GM23338 (cell line): ENCODE data around the gene CABP4.

Experiments used
- CREB1 ChIP-seq: fragments of 250-450 bp; sonication (Bioruptor Pico); IDR thresholded peaks from 2 replicates; pipeline ENCODE4 v1.5.0; 2020; ENCODE audit warnings: low read depth, mild to moderate bottlenecking, moderate library complexity
- CTCF ChIP-seq, 2 experiments: fragments of 200-600 bp in 1 of 2; sonication (generic) in 1 of 2; conservative IDR thresholded peaks; 2 replicates each; pipeline versions ENCODE4 v1.5.1 to v1.6.1; 2016 to 2017; ENCODE audit warnings: antibody characterized with exemption in 2 of 2, low read depth in 2 of 2, mild to moderate bottlenecking in 2 of 2, moderate library complexity in 1 of 2
- EZH2 ChIP-seq: fragments of 200-600 bp; sonication (generic); IDR thresholded peaks from one replicate; pipeline ENCODE4 v1.8.0; 2017; ENCODE audit warnings: antibody characterized with exemption, mild to moderate bottlenecking, low read depth; ENCODE audit not compliant: unreplicated experiment
- EZH2phosphoT487 ChIP-seq: fragments of 200-600 bp; sonication (generic); IDR thresholded peaks from one replicate; pipeline ENCODE4 v1.8.1; 2018; ENCODE audit warnings: antibody characterized with exemption; ENCODE audit not compliant: unreplicated experiment
- JUNB ChIP-seq: IDR thresholded peaks from one replicate; pipeline ENCODE4 v1.6.1; 2016; ENCODE audit warnings: antibody characterized with exemption; ENCODE audit not compliant: unreplicated experiment
- NANOG ChIP-seq: IDR thresholded peaks from 2 replicates; pipeline ENCODE4 v1.6.1; 2016; ENCODE audit warnings: antibody characterized with exemption, borderline replicate concordance
- POLR2AphosphoS5 ChIP-seq: IDR thresholded peaks from 2 replicates; pipeline ENCODE4 v1.6.1; 2016; ENCODE audit warnings: antibody characterized with exemption, low read depth
- STAT1 ChIP-seq: IDR thresholded peaks from one replicate; pipeline ENCODE4 v1.6.1; 2016; ENCODE audit warnings: antibody characterized with exemption; ENCODE audit not compliant: unreplicated experiment
- TF ChIP-seq, protein P1 (sequence below): IDR thresholded peaks from 2 replicates; pipeline ENCODE4 v1.6.1; 2016; ENCODE audit warnings: antibody characterized with exemption
- TF ChIP-seq, protein P2 (sequence below): IDR thresholded peaks from one replicate; pipeline ENCODE4 v1.6.1; 2018; ENCODE audit warnings: antibody characterized with exemption; ENCODE audit not compliant: unreplicated experiment

- TF ChIP-seq CTCF (conservative IDR thresholded peaks at IDR 0.05; ENCODE audit: low read depth in 2 of 2): no peak
- TF ChIP-seq EZH2: no peak
- no peak for TF ChIP-seq POLR2AphosphoS5
- no peak for TF ChIP-seq EZH2phosphoT487
- no peak for TF ChIP-seq CREB1
- TF ChIP-seq, protein P1, sequence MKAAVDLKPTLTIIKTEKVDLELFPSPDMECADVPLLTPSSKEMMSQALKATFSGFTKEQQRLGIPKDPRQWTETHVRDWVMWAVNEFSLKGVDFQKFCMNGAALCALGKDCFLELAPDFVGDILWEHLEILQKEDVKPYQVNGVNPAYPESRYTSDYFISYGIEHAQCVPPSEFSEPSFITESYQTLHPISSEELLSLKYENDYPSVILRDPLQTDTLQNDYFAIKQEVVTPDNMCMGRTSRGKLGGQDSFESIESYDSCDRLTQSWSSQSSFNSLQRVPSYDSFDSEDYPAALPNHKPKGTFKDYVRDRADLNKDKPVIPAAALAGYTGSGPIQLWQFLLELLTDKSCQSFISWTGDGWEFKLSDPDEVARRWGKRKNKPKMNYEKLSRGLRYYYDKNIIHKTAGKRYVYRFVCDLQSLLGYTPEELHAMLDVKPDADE: no peak
- TF ChIP-seq, protein P2, sequence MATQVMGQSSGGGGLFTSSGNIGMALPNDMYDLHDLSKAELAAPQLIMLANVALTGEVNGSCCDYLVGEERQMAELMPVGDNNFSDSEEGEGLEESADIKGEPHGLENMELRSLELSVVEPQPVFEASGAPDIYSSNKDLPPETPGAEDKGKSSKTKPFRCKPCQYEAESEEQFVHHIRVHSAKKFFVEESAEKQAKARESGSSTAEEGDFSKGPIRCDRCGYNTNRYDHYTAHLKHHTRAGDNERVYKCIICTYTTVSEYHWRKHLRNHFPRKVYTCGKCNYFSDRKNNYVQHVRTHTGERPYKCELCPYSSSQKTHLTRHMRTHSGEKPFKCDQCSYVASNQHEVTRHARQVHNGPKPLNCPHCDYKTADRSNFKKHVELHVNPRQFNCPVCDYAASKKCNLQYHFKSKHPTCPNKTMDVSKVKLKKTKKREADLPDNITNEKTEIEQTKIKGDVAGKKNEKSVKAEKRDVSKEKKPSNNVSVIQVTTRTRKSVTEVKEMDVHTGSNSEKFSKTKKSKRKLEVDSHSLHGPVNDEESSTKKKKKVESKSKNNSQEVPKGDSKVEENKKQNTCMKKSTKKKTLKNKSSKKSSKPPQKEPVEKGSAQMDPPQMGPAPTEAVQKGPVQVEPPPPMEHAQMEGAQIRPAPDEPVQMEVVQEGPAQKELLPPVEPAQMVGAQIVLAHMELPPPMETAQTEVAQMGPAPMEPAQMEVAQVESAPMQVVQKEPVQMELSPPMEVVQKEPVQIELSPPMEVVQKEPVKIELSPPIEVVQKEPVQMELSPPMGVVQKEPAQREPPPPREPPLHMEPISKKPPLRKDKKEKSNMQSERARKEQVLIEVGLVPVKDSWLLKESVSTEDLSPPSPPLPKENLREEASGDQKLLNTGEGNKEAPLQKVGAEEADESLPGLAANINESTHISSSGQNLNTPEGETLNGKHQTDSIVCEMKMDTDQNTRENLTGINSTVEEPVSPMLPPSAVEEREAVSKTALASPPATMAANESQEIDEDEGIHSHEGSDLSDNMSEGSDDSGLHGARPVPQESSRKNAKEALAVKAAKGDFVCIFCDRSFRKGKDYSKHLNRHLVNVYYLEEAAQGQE: no peak
- TF ChIP-seq JUNB: no peak
- no peak for TF ChIP-seq STAT1
- TF ChIP-seq NANOG: no peak
Observed at GRCh38 chr11:67437809-67438157, 17.4 kb upstream of the CABP4 start.
